CD4-positive, alpha-beta T cell treated with Interleukin-10 for 1 hour (primary cell): ENCODE data around the gene PPID.
"Not testable (repeated sequence)": the region's sequence is repeated elsewhere in the genome, so short reads cannot be mapped to it uniquely, and the experiment has no call there.

ENCODE experiments used
- DNase-seq: peaks from one replicate; pipeline ENCODE4 v3.0.0-alpha.2; 2020

PPID gene

GRCh38 chr4:158729716-158730559 lies 6.7 kb upstream of the PPID start:
- peak; percentile 66 for DNase-seq

GRCh38 chr4:158728236-158728635 lies 5.0 kb upstream of the PPID start:
- no peak for DNase-seq

GRCh38 chr4:158726633-158727032 lies 3.4 kb upstream of the PPID start:
- DNase-seq: no peak

- DNase-seq: no peak
Measured at GRCh38 chr4:158724637-158725036, 1.4 kb upstream of the PPID start.

GRCh38 chr4:158722291-158722916 lies 792 bp downstream of the PPID start:
- DNase-seq: peak; percentile 18

GRCh38 chr4:158721680-158722079 lies 1.5 kb downstream of the PPID start:
- DNase-seq: no peak

- no peak for DNase-seq
Measured at GRCh38 chr4:158715802-158716201, 7.4 kb downstream of the PPID start.

- no peak for DNase-seq
Measured at GRCh38 chr4:158714937-158715336, 8.3 kb downstream of the PPID start.

- DNase-seq: not testable (repeated sequence)
Measured at GRCh38 chr4:158712622-158713021, 10.6 kb downstream of the PPID start.

GRCh38 chr4:158710814-158711213 lies 12.4 kb downstream of the PPID start:
- DNase-seq: no peak

- DNase-seq: no peak
Measured at GRCh38 chr4:158704274-158704673, 18.9 kb downstream of the PPID start.

- DNase-seq: no peak
Measured at GRCh38 chr4:158688813-158689212, 34.4 kb downstream of the PPID start.

GRCh38 chr4:158682066-158682465 lies 41.1 kb downstream of the PPID start:
- DNase-seq: no peak

GRCh38 chr4:158681629-158682028 lies 41.6 kb downstream of the PPID start:
- no peak for DNase-seq

- DNase-seq: no peak
Measured at GRCh38 chr4:158678767-158679166, 44.4 kb downstream of the PPID start.

GRCh38 chr4:158676076-158676475 lies 47.1 kb downstream of the PPID start:
- no peak for DNase-seq

GRCh38 chr4:158673633-158674032 lies 49.6 kb downstream of the PPID start:
- no peak for DNase-seq

GRCh38 chr4:158671915-158672806 lies 51.0 kb downstream of the PPID start, which contains the start of gene ETFDH:
Gene ETFDH (plus strand): TSS chr4:158672296. CDS start chr4:158672457, 161 bp downstream.
- peak; percentile 99 for DNase-seq

- no peak for DNase-seq
Measured at GRCh38 chr4:158671665-158671914, 51.6 kb downstream of the PPID start, which contains the start of gene C4orf46. Gene C4orf46 (minus strand): TSS chr4:158671887. CDS start chr4:158671801, 86 bp downstream.

GRCh38 chr4:158670975-158671664 lies 52.1 kb downstream of the PPID start:
- DNase-seq: peak; percentile 64

- DNase-seq: no peak
Measured at GRCh38 chr4:158669310-158669709, 53.9 kb downstream of the PPID start.

GRCh38 chr4:158667651-158668198 lies 55.5 kb downstream of the PPID start:
- peak; percentile 39 for DNase-seq
